ENCODE results near the gene ADCY1.

Gene ADCY1

DNA sequence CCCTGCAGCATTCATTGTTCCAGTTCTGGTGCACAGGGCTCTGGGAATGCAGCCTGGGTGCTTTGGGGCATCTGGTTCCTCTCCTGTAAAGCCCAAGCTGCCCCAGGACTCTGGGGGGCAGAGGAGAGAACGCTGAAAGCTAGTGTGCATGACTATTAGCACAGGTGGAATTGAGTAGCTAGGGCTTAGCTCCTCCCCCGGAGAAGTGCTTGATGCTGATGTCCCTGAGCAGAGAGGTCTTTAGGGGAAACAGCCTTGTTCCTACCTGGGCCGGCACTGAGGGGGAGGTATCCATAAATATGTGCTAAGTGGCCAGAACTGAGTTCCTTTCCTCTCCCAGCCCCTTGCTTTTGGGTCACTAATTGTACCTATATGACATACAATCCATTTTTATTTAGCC lies 3.9 kb downstream of the ADCY1 start:
- TF ChIP-seq EZH2phosphoT487 (conservative IDR thresholded peaks at IDR 0.05; ENCODE audit: low read length), result no peak
- Histone ChIP-seq H3K4me3 (ENCODE audit: insufficient read depth, low read length, poor library complexity, severe bottlenecking) (no peak overlapping the region), H3F3A (ENCODE audit: insufficient read depth) (no peaks in the 10 kb centered on the region), H3K4me2 (ENCODE audit: low read depth, low read length, poor library complexity, severe bottlenecking) (no peak overlapping the region), H2AFZ (ENCODE audit: low read depth, low read length, severe bottlenecking) (no peak overlapping the region), H3K79me2 (ENCODE audit: insufficient read depth, low read length) (no peaks in the 10 kb centered on the region), H4K20me1 (ENCODE audit: low read depth, low read length) (no peaks in the 10 kb centered on the region), H3K9me2 (replicated peaks; ENCODE audit: insufficient read depth, low read length) (no peaks in the 10 kb centered on the region), H3K27me3 (ENCODE audit: low read length) (no peaks in the 10 kb centered on the region), H3K36me3 (ENCODE audit: low read length) (no peaks in the 10 kb centered on the region), H3K27ac (ENCODE audit: low read depth, low read length) (no peak overlapping the region), H3K9ac (ENCODE audit: low read length) (no peak overlapping the region), H3K9me3 (ENCODE audit: insufficient read depth, low read length) (no peaks in the 10 kb centered on the region)

DNA sequence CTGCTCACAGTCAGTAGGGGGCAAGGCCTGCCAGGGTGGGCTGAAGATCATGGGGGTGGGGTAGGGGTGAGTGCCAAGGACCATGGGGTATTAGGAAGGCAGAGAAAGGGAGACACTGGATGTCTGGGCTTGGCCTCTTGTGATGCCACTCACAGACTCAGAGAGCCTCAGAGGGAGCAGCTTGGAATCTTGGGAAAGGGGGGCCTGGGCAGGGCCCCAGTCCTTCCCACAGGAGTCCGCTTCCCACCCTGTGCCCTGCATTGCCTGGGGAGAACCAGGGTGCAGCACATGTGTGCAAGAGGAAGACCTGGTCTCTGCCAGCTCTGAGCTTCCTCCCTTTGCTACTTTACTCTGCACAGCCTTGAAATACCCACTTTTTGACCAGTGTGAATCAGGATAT lies 4.3 kb downstream of the ADCY1 start:
- Histone ChIP-seq H3K27me3 (ENCODE audit: low read length) (no peaks in the 10 kb centered on the region), H3K9ac (ENCODE audit: low read length) (no peak overlapping the region), H3F3A (ENCODE audit: insufficient read depth) (no peaks in the 10 kb centered on the region), H4K20me1 (ENCODE audit: low read depth, low read length) (no peaks in the 10 kb centered on the region), H3K79me2 (ENCODE audit: insufficient read depth, low read length) (no peaks in the 10 kb centered on the region), H3K36me3 (ENCODE audit: low read length) (no peaks in the 10 kb centered on the region), H3K4me2 (ENCODE audit: low read depth, low read length, poor library complexity, severe bottlenecking) (no peak overlapping the region), H3K9me2 (replicated peaks; ENCODE audit: insufficient read depth, low read length) (no peaks in the 10 kb centered on the region), H3K9me3 (ENCODE audit: insufficient read depth, low read length) (no peaks in the 10 kb centered on the region), H3K27ac (ENCODE audit: low read depth, low read length) (no peak overlapping the region), H3K4me3 (ENCODE audit: insufficient read depth, low read length, poor library complexity, severe bottlenecking) (no peak overlapping the region), H2AFZ (ENCODE audit: low read depth, low read length, severe bottlenecking) (no peak overlapping the region)
- TF ChIP-seq EZH2phosphoT487 (conservative IDR thresholded peaks at IDR 0.05; ENCODE audit: low read length), result no peak
- TF ChIP-seq, protein P1, sequence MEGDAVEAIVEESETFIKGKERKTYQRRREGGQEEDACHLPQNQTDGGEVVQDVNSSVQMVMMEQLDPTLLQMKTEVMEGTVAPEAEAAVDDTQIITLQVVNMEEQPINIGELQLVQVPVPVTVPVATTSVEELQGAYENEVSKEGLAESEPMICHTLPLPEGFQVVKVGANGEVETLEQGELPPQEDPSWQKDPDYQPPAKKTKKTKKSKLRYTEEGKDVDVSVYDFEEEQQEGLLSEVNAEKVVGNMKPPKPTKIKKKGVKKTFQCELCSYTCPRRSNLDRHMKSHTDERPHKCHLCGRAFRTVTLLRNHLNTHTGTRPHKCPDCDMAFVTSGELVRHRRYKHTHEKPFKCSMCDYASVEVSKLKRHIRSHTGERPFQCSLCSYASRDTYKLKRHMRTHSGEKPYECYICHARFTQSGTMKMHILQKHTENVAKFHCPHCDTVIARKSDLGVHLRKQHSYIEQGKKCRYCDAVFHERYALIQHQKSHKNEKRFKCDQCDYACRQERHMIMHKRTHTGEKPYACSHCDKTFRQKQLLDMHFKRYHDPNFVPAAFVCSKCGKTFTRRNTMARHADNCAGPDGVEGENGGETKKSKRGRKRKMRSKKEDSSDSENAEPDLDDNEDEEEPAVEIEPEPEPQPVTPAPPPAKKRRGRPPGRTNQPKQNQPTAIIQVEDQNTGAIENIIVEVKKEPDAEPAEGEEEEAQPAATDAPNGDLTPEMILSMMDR (IDR thresholded peaks at IDR 0.05; ENCODE audit: insufficient read depth, low read length, poor library complexity, severe bottlenecking), result no peak

DNA sequence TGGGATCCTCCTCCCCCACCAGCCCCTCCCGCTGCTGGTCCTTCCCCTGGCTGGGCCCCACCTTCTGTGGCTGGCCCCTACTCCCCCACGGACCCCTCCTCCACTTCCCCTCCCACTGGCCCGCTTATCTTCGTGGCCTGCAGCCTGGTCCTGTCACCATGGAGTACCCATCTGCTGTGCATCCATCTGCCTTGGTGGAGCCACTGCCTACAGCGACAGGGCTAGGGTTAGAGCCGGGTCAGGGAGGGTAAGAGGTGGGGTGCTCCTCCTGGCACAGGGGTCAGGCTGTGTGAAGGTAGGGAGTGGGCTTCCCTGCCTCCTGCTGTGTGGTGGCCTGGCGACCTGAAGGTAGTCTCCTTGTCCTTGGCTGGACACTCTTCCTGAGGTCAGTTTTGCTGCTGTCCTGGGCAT lies 5.2 kb downstream of the ADCY1 start:
- Histone ChIP-seq H3K9ac (ENCODE audit: low read length) (no peak overlapping the region), H3K27ac (ENCODE audit: low read depth, low read length) (no peak overlapping the region), H3K4me3 (ENCODE audit: insufficient read depth, low read length, poor library complexity, severe bottlenecking) (no peak overlapping the region), H2AFZ (ENCODE audit: low read depth, low read length, severe bottlenecking) (no peak overlapping the region), H3F3A (ENCODE audit: insufficient read depth) (no peaks in the 10 kb centered on the region), H3K27me3 (ENCODE audit: low read length) (no peaks in the 10 kb centered on the region), H3K9me3 (ENCODE audit: insufficient read depth, low read length) (no peaks in the 10 kb centered on the region), H3K9me2 (replicated peaks; ENCODE audit: insufficient read depth, low read length) (no peaks in the 10 kb centered on the region), H3K36me3 (ENCODE audit: low read length) (no peaks in the 10 kb centered on the region), H4K20me1 (ENCODE audit: low read depth, low read length) (no peaks in the 10 kb centered on the region), H3K79me2 (ENCODE audit: insufficient read depth, low read length) (no peaks in the 10 kb centered on the region), H3K4me2 (ENCODE audit: low read depth, low read length, poor library complexity, severe bottlenecking) (no peak overlapping the region)
- TF ChIP-seq, protein P1 (IDR thresholded peaks at IDR 0.05; ENCODE audit: insufficient read depth, low read length, poor library complexity, severe bottlenecking), result no peak
- no peak for TF ChIP-seq EZH2phosphoT487 (conservative IDR thresholded peaks at IDR 0.05; ENCODE audit: low read length)

DNA sequence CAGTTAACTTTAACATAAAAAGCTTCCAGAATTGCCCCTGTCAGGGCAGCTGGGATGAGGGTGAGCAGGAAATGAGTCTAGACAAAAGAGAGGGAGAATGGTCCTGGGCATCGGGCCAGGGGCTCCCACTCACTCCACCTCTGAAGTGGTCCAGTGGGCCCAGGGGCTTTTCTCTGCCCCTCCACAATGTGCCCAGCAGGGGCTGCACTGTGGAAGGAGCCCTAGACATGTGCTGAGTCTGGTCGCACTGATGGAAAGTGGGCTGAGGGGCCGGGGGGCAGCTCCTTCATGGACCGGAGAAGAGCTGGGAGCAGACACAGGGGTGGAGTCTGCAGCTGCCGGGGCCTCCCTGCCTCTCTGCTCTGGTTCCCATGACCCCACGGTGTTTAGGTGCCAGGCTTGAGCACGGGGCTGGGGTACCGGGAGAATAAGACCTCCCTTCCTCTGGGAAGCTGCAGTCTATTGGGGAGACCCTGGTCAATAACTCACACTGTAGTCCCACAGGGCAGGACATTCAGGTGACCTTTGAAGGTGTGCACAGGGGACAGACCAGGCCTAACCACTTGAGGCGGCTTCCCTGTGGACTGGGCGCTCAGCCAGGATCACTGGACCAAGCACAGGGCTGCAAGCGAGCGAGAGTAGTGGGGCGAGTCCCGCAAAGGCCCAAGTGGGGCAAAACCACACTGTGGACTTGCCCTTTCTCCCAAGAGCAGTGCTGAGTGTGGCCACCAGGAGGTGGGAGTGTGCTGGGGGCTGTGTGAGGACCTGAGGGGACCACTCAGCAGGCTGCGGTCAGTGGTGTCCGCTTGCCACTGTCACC lies 6.1 kb downstream of the ADCY1 start:
- no peak for TF ChIP-seq EZH2phosphoT487 (conservative IDR thresholded peaks at IDR 0.05; ENCODE audit: low read length)
- TF ChIP-seq, protein P1 (IDR thresholded peaks at IDR 0.05; ENCODE audit: insufficient read depth, low read length, poor library complexity, severe bottlenecking), result peak; percentile 11
- Histone ChIP-seq H3K9ac (ENCODE audit: low read length) (no peak overlapping the region), H2AFZ (ENCODE audit: low read depth, low read length, severe bottlenecking) (no peak overlapping the region), H3K4me3 (ENCODE audit: insufficient read depth, low read length, poor library complexity, severe bottlenecking) (no peak overlapping the region), H3K4me2 (ENCODE audit: low read depth, low read length, poor library complexity, severe bottlenecking) (no peak overlapping the region), H3K79me2 (ENCODE audit: insufficient read depth, low read length) (no peaks in the 10 kb centered on the region), H3K27ac (ENCODE audit: low read depth, low read length) (no peak overlapping the region), H4K20me1 (ENCODE audit: low read depth, low read length) (no peaks in the 10 kb centered on the region), H3F3A (ENCODE audit: insufficient read depth) (no peaks in the 10 kb centered on the region), H3K36me3 (ENCODE audit: low read length) (no peaks in the 10 kb centered on the region), H3K9me3 (ENCODE audit: insufficient read depth, low read length) (no peaks in the 10 kb centered on the region), H3K27me3 (ENCODE audit: low read length) (no peaks in the 10 kb centered on the region), H3K9me2 (replicated peaks; ENCODE audit: insufficient read depth, low read length) (no peaks in the 10 kb centered on the region)

Data from SU-DHL-6 (cell line).